GM23248 (cell line): ENCODE measurements around the gene SLC25A21.

ENCODE experiments used
- EZH2 ChIP-seq: fragments of 200-600 bp; sonication (generic); IDR thresholded peaks from 2 replicates; pipeline ENCODE4 v1.6.1; 2018; ENCODE audit warnings: antibody characterized with exemption, mild to moderate bottlenecking; ENCODE audit not compliant: insufficient read depth, poor library complexity, severe bottlenecking
- EZH2phosphoT487 ChIP-seq: fragments of 200-600 bp; sonication (generic); IDR thresholded peaks from 2 replicates; pipeline ENCODE4 v1.6.1; 2018; ENCODE audit warnings: antibody characterized with exemption, moderate library complexity, mild to moderate bottlenecking, low read depth; ENCODE audit not compliant: insufficient read depth

- TF ChIP-seq EZH2phosphoT487 (no peak), EZH2 (peak; percentile 27)
Measured at GRCh38 chr14:36664322-36665193, 507.8 kb downstream of the SLC25A21 start.
